ELR (cell line): ENCODE measurements around the gene NOVA2.

Source experiments
- DNase-seq: peaks from one replicate; pipeline ENCODE4 v3.0.0-alpha.2; 2015; ENCODE audit warnings: low read depth

NOVA2 gene

DNA sequence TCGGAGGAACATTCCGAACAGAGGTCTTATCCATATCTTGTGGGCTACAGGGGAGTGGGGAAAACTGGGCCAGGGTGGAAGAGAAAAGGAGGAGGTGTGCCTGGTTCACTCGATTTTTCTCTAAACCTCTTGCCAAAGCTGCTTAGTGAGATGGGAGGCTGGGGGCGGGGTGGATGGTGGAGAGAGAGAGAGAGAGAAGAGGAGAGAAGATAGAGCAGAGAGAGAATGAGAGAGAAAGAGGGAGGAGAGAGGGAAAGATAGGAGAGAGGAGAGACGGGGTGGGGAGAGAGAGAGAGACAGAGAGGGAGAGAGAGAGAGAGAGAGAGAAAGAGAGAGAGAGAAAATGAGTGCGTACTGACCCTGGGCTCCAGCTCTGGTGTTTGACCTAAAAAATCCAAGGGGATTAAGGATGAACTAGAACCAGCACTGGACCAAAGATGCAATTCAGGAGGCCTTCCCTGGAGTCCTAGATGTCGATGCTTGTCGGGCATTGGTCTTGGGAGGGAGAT is 14.1 kb downstream of the NOVA2 start:
- DNase-seq = no peak

DNA sequence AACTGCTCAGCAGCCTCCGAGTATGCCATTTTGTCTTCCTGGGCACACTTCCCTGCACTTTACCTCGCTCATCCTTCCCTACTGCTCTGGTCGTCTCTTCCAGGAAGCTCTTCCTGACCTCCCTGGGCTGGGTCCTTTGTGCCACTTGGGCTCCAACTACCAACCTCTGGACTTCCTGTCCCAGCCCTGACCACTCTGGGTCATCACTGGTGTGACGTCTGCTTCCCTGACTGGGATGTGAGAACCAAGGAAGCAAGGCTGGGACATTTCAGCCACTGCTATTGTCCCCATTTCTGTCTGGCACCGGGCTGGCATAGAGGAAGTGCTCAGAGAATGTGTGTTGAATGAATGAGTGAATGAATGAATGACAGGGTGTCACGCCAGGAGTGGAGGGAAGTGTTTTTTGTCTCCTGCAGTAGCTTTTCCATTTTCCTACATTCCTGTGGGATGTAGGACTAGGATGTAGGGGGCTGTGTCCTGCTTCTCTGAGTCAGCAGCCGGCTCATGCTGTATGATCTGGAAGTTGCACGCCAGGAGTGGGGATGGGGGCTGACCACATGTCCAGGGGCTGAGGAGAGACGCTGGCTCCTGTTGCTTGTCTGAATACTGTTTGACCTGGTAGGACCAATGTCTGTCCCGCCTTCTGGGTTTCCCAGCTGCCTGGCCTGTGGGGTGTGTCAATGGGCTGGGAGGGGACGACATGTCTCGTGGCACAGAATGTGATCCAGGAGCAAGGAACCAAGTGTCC is 14.7 kb downstream of the NOVA2 start:
- DNase-seq = peak; percentile 52

DNA sequence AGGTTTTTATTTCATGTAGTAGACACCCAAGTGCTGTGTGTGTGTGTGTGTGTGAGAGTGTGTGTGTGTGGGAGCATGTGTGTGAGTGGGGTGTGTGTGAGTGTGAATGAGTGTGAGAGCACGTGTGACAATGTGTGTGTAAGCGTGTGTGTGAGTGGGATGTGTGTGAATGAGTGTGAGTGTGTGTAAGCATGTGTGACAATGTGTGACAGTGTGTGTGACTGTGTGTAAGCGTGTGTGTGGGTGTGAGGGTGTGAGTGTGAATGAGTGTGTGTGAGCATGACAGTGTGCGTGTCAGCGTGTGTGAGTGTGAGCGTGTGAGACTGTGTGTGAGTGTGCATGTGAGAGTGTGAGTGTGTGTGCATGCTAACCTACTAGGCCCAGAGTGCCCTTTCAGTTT is 15.3 kb downstream of the NOVA2 start:
- no peak for DNase-seq

DNA sequence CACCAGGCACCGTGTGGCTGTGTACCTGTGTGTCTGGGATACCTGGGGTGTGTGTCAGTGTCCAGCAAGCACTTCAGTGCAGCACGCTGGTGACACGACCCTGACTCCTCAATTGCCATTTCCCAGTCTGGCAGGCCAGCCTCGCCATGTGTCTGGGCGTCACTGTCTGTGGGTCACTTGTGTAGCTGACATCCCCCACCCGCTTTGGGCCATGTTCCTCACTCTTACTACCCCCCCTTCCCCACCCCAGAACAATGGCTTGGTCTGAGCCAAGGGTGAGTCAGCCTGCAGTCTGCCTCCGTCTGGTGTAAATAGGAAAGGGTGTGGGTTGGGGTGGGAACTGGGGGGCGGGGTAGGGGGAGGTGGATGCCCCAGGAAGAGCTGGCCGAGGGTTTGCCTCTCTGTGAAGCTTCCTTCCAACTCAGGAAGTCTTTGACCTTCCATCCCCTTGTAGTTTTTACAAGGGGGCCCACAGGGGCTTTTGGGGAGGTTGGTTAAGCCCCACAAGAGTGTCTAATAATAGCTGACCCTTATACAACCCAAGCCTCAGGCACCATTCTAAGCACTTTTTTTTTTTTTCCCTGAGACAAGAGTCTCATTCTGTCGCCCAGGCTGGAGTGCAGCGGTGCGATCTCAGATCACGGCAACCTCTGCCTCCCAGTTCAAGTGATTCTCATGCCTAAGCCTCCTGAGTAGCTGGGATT is 17.6 kb downstream of the NOVA2 start:
- peak; percentile 59 for DNase-seq

DNA sequence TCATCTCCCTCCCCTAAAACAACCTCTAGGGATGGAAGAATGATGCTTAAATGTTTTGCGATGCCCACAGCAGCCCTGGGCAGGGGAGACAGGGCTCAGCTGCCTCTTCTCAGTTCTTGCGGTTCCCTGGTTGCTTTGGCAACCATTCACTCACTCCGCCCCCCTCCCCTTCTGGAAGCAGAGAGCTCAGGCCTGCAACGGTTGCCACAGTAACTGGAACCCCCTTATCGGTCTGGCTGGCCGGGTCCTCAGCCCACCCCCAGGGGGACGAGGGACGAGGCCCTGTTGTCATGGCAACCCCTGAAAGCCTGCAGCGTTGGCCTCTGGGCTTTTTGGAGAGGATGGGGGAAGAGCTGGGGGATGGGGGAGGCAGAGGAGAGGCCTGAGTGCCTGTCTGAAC is 19.5 kb downstream of the NOVA2 start:
- no peak for DNase-seq

DNA sequence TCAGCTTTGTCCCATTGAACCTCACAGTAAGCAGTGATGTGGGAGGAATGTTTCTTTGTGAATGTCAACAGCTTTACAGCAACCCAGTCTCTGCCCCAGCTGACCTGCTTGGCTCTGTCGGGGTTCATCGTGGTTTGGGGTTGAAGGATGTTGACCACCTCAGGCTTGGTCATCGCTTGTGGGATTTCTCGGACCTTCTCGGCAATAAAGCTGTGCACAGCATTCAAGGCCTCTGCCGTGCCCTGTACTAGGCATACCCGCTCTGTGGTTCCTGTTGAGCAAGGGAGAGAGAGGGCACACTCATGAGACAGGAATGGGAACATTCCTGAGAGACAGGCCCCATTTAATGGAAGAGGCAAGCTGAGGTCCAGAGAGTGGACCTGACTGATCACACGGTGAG is 20.0 kb downstream of the NOVA2 start:
- peak; percentile 44 for DNase-seq

DNA sequence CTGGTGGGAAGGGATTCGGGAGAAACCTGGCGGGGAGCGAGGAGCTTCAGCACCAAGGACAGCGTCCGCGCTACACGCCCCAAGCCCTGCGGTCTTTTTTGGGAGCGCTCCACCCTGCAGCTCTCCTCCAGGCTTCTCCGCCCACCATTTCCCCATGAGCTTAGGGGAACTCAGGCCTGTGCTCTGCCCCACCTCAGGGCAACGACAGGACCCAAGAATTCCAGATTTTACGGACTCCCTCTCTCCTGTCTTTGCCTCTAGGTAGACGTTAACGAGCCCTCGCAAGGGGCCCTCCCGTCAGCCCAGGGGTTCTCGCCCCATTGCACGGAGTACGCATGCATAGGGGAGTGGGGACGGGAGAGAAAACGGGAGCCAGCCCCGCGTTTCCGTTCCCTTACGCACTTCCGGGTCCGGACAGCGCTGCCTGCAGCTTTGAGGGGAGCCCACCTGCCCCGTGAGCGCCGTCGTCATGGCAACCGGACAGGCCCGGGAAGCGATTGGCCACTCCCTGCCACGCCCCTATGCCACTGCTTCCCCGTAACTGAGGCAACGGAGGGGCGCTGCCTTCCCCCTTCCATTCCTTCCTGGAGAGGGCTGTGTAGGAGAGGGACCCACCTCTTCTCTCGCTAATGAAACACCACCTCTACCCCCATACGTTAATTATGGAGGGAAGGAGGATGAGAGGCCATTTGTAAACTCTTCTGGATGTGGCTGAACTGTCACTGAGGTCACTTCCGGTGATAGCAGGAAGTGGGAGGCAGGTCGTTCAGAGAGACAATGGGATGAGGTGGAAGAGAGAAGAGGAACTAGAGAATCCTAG is 20.8 kb downstream of the NOVA2 start:
- peak; percentile 52 for DNase-seq

DNA sequence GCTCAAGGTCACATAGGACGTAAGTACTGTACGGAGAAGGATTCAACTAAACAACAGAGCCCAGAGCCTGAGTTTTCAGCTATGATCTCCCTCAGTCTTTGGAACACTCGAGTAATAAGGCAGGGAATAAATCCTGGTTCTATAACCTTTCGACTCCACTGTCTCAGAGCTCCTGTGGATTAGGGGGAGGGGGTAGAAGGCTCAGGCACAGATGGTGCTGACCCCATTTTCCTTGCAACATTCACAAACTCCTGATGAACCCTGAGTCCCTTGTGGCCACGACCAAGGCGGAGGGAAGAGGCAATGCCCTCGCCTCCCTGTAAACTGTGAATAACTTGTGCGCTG is 21.4 kb downstream of the NOVA2 start:
- DNase-seq = no peak

DNA sequence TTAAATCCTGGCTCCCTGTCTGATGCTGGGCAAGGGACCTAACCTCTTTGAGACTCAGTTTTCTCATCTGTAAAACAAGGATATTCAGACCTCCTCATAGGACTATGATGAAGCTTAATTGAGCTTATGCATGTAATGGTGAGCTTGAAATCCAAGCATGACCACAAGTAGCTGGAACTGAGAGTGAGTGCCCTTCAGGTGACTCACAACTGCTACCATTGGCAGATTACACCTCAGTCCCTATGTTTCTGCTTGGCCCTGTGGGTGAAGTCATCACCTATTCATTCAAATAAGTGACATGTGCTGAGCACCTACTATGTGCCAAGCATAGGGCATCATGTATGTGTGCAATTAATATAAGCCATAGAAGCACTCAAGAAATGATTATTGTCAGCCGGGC is 25.7 kb downstream of the NOVA2 start:
- DNase-seq = peak; percentile 49

DNA sequence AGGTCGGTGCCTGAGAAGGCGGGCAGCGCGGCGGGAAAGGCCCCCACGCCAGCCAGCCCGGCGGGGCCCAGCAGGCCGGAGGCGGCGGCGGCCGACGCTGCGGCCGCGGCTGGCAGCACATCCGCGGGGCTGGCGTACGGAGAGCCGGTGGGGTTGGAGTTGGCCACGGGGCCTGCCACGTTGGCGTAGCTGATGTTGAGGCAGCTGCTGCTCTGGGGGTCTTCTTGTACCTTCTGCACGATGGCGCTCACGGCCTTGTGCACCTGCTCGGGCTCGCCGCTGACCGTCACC is 33.2 kb downstream of the NOVA2 start:
- DNase-seq = no peak

DNA sequence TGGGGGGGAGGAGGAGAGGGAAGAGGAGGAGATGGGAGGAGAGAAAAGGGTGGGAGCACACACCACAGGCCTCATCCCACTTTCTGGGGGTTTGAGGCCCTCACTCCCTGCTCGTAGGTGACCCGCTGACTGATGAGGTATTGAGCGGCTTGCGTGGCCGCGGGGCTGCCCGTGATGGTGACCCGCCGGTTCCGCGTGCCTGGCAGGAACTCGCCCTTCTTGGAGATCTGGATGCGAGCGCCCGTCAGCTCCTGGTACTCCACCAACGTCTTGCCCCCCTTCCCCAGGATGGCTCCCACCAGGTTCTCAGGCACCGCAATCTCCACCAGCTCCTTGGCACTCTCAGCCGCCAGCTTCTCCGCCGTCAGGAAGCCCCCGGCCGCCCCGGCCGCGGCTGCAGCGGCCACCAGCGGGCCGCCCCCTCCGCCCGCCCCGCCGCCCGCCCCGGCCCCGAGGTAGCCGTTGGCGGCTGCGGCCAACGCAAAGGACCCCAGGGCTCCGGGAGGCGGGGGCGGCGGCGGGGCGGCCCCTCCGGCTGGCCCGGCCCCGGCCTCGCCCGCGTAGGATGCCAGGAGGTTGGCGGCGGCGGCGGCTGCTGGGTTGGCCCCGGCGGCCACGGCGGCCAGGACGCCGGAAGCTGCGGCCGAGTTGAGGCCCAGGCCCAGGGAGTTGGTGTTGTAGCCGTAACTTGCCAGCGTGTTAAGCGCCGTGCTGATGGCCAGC is 33.7 kb downstream of the NOVA2 start:
- DNase-seq = no peak

DNA sequence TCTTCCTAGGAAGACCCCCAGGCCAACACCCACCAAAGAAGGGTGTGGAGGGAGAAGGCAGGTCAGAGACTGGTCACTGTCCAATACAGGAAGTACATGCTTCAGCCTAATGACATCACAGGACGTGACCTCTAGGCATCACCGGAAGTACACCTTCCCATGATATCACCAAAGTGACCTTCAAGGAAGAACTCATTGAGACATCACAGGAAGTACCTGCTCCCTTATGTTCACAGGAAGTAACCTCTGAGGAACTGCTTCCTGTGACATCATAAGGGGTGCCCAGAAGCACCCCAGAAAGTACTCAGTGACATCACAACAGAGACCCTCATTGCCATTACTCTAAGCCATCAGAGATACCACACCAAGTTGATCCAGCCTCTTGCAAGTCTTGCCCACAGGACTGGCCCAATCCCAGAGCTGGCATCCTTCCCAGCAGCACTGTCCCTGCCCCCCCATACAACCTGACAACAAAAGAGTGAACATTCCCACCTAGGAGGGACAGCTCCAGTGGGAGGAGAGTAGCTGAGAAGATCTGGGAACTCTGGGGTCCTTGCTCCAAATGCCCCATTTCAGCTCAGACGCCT is 34.8 kb downstream of the NOVA2 start:
- DNase-seq = no peak

DNA sequence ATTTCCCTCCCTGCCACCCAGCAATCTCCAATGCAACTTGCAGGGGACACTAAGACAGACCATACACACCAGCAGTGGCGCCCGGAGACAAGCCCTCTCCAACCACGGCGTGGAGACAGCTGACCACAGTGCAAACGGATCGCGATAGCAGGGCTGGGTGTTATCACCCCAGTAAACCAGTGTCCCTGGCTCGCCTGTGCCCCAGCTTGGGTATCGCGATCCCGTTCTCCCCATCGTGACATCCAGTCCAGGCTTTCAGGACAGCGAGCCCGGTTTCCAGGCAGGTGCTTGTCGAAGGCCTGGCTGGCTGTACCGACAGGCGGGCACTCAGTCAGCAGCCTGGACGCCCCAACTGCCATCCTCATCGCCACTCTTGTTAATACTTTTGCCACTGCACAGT is 38.4 kb downstream of the NOVA2 start:
- DNase-seq = no peak

DNA sequence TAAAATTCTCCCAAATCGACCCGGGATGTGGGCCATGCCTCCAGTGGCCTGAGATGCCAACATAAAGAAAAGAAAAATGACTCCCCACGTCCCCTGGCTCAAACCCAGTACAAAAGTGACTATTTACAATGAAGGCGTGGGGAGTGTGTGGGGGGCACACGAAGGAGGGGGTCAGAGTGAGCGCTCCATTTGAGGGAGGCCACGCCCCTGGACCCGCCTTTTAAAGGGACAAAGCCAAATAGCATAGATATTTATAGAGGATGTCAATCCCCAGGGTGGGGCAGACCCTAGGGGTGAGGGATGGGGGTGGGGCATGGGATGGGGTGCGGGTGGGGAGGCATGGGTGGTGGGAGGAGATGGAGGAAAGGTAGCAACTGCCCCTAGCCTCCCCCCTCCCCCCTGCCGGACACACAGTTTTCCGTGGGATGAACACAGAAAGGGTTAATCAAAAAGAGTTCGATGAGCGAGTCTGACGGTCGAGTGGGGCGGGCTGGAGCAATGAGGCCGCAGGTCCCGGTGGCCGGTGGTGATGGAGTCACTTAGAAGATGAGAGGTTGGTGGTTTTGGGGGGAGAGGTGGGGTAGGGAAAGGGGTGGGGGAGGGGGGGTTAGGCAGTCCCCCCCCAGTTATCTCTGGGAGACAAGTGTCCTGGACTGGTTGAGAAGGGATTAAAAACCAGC is 39.0 kb downstream of the NOVA2 start:
- DNase-seq = no peak

DNA sequence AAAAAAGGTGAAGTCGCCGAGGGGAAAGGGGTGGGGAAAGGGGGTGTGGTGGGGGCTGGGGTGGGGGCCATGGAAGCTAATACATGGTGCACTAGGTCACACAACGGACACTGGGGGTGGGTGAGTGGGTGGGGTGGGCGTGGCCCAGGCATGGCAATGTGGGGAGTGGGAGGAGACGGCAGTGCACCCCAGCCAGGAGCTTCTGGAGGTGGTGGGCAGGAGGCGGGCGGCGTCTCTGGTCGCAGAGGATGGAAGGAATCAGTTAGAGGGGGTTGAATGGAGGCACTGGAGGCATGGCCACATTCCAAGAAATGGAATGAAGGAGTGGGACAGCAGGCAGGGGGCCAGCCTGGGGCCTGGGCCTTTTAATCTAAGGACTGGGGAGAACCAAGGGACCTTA is 39.9 kb downstream of the NOVA2 start:
- no peak for DNase-seq

DNA sequence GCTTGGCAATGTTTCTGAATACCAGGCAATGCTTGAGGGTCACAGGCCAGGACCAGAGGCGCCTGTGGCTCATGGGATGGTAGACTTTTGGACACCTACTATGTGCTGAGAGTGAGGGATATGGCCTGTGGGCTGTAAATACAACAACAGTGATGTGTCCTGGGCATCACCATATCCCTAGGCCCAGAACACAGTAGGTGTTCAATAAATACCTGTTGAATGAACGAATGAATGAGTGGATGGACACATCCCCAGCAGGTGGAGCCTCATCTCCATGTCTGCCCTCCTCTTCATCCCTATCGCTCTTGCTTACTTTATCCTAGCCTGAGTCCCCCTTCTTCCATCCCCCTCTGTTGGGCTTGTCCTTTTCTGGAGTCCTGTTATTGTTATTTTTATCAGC is 42.6 kb downstream of the NOVA2 start:
- no peak for DNase-seq

DNA sequence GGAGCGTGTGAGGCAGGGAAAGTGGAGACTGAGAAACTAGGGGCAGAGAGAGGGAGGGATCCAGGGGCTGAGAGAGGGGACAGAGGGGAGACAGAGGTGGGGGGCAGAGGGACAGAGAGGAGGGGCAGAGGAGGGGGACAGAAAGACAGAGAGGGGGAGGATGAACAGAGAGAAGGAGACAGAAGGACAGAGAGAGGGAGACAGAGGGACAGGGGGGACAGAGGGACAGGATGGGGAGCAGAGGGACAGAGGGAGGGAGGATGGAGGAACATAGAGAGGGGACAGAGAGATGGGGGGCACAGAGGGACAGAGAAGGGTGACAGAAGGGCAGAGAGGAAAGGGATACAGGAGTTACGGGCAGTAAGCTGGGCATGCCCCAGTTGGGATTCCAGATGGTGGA is 44.4 kb downstream of the NOVA2 start:
- no peak for DNase-seq

DNA sequence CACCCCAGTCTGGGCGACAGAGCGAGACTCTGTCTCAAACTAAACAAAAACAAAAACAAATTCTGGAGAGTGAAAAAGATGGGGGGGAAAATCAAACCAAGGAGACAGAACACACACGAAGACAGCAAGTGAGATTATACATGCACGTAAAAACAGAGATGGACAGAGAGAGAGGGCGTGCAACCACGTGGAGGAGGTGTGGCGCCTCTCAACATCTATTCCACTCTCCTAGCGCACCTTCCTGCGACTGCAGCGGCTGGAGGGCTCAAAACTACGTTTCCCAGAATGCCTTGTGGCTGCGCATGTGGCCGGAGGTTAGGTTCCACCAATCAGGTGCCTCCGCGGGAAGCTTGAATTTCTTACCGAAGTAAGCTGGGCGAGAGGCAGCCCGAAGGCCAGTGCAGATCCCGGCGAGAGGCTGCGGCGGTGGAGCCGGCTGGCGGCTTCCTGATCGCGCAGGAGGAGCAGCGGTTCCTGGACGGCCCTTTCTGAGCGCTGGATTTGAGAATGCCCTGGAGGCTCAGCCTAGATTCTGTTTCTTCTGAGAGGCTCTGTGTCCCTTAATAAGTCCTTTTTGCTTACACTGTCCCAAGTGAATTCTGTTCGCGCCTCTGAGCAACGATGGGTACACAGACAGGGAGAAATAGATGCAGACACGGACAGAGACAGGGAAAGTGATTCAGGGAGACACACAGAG is 46.0 kb downstream of the NOVA2 start:
- peak; percentile 94 for DNase-seq

DNA sequence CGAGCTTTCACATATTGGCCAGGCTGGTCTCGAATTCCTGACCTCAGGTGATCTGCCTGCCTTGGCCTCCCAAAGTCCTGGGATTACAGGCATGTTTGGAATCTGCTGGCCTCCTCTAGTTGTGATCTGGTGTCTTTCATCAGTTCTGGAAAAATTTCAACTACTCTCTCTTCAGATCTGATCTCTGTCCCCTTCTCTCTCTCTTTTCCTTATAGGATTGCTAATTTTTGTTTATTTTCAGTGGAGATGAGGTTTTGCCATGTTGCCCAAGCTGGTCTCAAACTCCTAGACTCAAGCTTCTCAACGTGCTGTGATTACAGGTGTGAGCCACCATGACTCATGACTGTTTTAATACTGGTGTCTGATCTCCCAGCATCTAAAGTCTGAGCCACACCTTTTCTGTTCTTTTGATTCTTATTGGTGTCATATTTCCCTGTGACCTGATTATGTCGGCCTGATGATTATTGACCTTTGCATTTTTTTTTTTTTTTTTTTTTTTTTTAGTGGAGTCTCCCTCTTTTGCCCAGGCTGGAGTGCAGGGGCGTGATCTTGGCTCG is 48.7 kb downstream of the NOVA2 start:
- no peak for DNase-seq

DNA sequence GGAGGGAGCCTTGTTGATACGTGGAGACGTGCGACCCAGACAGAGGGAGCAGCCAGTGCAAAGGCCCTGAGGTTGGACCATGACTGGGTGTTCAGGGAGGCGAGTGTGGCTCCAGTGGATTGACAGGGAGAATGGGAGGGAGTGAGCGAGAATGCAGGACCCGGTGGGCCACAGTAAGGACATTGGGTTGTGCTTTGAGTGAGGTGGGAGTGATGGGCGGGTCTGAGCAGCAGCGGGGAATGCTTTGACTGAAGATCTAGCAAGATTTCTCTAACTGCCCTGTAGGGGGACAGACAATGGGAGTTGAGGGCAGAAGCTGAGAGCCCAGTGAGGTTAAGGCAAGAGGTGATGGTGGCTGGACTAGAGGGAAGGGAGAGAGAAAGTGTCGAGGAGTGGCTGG is 51.4 kb downstream of the NOVA2 start:
- DNase-seq = peak; percentile 49

DNA sequence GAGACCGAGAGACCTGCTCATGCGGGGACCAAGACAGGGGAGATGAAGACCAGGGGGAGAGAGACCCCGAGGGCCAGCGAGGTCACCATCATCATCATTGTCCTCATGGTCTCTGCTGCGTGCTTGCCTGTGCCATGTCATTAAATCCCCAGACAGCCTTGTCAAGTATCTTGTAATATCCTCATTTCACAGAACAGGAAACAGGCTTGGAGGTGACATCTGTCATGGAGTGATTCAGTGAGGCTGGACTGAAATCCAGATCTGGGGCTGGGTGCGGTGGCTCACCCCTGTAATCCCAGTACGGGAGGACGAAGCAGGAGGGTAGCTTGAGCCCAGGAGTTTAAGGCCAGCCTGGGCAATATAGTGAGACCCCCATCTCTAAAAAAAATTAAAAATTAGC is 53.2 kb downstream of the NOVA2 start:
- DNase-seq = no peak
